GM19351 (cell line): ENCODE results near the gene CFHR4.
"Not testable (repeated sequence)": the region's sequence is repeated elsewhere in the genome, so short reads cannot be mapped to it uniquely, and the experiment has no call there.

Experiments used
- ATAC-seq: cut with Tn5 transposase; IDR thresholded peaks from one replicate; pipeline ENCODE4 v1.9.1; 2021; ENCODE audit warnings: mild to moderate bottlenecking, moderate library complexity; ENCODE audit not compliant: unreplicated experiment

Gene CFHR4

GRCh38 chr1:196887515-196888239 is at the start of gene CFHR4:
TSS of gene CFHR4 (plus strand) at chr1:196888052. CDS start at chr1:196888151, 99 bp downstream.
- ATAC-seq: peak; percentile 97

DNA sequence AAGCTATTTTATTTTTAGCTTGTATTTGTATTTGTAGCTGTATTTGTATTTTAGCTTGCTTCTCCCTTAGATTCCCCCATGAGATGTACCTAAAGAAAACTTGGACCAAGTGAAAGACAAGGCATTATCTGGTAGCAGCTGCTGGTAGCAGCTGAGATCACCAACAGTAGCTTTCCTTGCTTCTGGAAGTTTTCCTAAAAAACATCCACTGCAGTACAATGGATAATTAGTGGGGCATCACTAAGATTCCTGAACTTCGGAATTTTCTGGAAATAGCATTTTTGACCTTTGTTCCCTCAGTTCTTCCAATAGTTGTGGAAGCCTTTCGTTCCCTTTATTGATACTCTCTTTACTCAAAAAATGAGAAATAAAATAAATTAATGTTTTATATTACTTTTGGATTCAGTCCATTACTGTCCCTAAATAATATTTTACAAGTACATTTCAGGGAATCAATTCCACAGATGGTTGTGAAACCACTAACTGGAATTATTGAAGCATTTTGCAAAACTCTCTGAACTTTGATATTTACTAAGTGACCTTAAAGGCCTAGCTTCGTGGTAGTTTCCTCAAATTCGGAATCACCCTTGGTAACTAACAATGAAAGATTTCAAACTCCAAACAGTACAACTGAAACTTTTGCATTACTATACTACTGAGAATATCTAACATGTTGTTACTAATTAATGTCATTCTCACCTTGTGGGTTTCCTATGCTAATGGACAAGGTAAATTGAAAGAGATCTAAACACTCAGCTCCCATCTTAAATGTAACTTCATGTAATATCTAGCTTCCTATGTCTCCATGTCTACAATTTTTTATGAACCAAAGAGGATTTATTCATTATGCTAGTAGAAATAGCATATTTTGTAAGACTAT is 38.0 kb upstream of the CFHR4 start:
- ATAC-seq: not testable (repeated sequence)

DNA sequence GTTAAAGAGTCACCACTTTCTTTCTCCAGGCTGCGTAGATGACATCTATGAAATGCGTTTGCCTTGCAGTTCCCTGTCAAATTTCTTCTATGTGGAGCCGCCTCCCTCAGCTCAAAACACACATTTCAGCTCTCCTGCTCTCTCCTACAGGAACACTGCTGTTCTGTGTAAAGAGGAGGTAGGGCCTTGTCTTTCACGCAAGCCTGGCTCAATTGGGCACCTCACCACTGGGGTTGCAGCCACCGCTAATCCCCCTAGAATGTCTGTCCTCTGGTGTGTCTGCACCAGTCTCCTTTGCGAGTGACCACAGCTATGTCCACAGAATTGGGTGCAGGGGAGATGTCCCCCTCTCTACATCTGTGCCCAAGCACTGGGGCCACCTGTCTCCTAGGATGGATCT is 31.8 kb upstream of the CFHR4 start:
- ATAC-seq: no peak

- no peak for ATAC-seq
Measured at GRCh38 chr1:196857188-196857587, 30.7 kb upstream of the CFHR4 start.

GRCh38 chr1:196858811-196859210 is 29.0 kb upstream of the CFHR4 start:
- ATAC-seq: no peak

DNA sequence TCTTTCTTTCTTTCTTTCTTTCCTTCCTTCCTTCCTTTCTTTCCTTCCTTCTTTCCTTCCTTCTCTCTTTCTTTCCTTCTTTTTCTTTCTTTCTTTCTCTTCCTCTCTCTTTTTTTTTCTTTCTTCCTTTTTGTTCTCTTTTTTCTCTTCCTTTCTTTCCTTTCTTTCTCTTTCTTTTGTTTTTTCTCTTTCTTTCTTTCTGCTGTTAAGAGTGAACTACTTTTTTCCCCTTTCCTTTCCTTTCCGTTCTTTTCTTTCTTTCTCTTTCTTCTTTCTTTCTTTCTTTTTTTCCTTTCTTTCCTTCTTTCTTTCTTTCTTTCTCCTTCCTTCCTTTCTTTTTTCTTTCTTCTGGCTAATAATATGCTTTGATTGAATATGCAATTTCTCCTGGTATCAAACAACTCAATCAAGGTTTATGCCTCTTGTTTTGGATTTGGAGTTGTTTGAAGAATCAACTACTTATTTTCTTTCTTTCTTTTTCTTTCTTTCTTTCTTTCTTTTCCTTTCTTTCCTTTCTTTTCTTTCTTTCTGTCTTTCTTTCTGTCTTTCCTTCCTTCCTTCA is 27.4 kb upstream of the CFHR4 start:
- no peak for ATAC-seq

DNA sequence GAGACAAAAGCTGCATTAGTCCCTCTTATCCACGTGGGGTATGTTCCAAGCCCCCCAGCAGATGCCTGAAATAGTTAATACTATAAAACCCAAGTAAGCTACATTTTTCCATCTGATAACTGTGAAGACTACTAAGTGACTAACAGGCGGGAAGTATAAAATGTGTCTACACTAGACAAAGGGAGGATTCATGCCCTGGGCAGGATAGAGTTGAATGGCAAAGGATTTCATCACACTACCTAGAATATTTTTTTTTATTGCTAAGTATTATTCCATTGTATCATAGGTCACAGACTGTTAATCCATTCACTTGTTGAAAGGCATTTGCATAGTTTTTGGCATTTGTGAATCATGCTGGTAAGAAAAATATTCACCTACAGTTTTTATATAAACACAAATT is 26.4 kb upstream of the CFHR4 start:
- ATAC-seq: no peak

GRCh38 chr1:196866974-196867373 is 20.9 kb upstream of the CFHR4 start:
- ATAC-seq: no peak

GRCh38 chr1:196873385-196873784 is 14.5 kb upstream of the CFHR4 start:
- ATAC-seq: no peak

DNA sequence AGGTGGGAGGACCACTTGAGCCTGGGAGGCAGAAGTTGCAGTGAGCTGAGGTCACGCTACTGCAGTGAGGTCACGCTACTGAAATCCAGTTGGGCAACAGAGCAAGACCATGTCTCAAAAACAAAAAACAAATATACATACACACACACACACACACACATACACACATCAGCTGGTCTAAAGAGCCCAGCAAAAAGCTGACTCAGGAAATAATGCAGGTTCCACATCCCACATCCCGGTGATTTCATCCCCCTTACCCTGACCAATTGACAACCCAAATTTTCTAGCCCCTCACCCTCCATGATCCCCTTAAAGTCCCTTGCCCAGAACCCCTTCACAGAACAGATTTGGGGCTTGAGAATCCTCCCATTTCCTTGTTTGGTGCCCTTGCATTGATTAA is 11.9 kb upstream of the CFHR4 start:
- ATAC-seq: no peak

- ATAC-seq: no peak
Measured at GRCh38 chr1:196877964-196878363, 9.9 kb upstream of the CFHR4 start.

DNA sequence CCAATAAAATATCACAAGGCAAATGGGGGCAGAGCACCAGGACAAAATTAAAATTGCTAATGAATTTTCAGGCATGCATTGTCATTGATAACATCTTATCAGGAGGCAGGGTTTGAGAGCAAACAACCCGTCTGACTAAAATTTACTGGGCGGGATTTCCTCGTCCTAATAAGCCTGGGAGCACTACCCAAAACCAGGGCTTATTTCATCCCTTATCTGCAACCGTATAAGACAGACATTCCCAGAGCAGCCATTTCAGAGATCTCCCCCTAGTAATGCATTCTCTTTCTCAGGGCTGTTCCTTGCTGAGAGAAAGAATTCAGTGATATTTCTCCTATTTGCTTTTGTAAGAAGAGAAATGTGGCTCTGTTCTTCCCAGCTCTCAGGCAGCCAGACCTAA is 1.3 kb upstream of the CFHR4 start:
- not testable (repeated sequence) for ATAC-seq

DNA sequence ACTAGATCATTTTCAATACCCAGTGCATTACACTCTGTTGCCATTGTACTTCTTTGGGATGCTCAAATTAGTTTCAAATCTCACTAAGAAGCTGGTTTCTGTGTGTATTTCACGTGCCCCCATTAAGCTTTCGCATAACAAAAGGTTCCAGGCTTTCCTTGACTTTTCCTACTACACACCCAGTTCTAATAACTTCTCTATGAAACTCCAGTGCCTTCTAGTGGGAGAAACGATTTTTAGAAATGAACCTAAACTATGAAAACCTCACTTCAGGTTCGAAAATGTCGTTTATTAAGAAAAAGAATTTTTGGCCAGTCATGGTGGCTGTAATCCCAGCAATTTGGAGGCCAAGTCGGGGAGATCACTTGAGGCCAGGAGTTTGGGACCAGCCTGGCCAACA is 2.8 kb downstream of the CFHR4 start:
- ATAC-seq: no peak

DNA sequence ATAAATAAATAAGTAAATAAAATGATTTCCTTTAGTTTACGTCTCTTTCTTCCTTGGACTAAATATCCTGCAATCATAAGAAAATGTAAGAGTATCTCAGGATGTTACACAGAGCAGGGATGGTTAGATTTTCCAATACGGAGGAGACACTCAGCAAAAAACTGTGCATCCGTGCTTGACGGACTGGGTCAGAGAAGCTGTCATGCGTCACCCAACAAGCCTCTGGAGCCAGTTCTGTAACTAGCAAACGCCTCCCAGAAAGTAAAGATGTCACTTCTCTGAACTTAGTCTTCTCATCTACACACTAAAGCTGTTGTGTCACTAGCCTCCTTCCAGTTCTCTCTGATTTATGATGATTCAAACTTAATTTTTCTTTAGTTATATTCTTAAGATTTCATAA is 3.4 kb downstream of the CFHR4 start:
- ATAC-seq: no peak

DNA sequence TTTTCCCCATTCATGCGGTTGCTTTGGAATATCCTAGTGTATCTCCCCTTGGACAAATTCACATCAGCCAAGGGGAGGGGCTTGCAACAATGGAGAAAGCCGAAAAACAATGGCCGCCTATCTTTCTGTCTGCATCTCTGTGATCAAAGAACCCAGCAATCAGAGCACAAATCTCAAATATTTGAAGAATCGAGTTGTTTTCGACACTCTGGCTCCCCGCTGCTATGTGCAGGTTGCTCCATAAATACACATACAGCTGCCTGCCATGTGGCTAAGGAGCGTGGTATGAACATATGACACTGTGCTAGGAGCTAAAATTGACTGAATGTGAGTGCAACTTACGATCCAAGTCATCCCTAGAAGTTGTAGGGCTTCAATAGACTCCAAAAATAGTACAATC is 8.5 kb downstream of the CFHR4 start:
- no peak for ATAC-seq

DNA sequence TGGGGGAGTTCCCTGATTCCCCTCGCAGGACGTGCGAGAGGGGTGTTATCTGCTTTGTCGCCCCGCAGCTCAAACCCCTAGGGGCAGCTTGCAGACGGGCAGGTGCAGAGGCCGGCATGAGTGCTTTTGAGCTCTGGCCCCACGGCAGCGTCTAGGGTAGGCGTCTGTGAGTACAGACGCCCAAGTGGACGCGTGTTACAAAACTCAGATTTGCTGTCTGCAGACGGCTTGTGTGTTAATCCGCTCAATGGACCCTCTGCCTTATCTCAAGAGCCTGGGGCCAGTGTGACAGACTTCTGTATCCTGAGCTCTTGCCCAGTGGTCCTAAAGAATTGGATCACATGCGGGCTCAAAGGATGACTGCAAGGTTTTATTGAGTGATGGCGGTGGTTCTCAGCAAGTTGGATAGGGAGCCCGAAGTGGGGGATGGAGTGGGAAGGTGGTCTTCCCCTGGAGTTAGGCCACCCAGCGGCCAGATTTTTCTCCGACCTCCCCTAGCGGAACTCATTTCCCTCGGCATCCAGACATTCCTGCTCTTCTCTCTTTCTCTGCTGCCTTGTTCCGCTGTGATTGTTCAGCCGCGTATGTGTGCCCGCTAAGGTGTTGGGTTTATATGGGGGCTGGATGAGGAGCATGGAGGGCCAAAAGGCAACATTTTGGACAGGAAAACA is 9.4 kb downstream of the CFHR4 start:
- no peak for ATAC-seq

- no peak for ATAC-seq
Measured at GRCh38 chr1:196902344-196902743, 14.5 kb downstream of the CFHR4 start.

- ATAC-seq: no peak
Measured at GRCh38 chr1:196910215-196910614, 22.4 kb downstream of the CFHR4 start.

GRCh38 chr1:196912283-196912682 is 24.4 kb downstream of the CFHR4 start:
- ATAC-seq: not testable (repeated sequence)

DNA sequence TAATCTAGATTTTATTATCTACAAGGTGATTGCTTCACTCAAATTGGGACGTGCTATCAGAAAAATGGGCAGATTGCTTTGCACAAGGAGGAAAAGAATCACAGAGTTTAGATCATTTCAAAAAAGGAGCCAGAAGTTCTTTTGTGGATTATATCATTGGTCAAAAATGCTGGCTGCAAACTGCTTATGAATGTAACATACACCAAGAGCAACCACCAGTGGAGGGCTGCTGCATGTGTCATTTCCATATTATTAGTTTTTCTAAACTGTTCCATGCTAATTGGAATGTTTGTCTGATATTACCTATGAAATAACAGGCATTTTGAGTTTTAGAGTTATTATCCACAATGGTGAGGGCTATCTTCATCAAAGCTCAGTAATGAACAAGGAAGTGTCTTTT is 39.0 kb downstream of the CFHR4 start:
- ATAC-seq: not testable (repeated sequence)

GRCh38 chr1:196932853-196933252 is 45.0 kb downstream of the CFHR4 start:
- ATAC-seq: not testable (repeated sequence)
